HG02938 (cell line): ENCODE data around the gene WDR33.
"Not testable (repeated sequence)": the region's sequence is repeated elsewhere in the genome, so short reads cannot be mapped to it uniquely, and the experiment has no call there.

Experiments used
- ATAC-seq: cut with Tn5 transposase; IDR thresholded peaks from one replicate; pipeline ENCODE4 v1.9.1; 2021; ENCODE audit warnings: mild to moderate bottlenecking, moderate library complexity; ENCODE audit not compliant: unreplicated experiment

Gene WDR33

GRCh38 chr2:127811397-127812321 lies 688 bp upstream of the WDR33 start:
- no peak for ATAC-seq

GRCh38 chr2:127810156-127810618 lies 784 bp downstream of the WDR33 start:
- ATAC-seq, result no peak

- ATAC-seq, result no peak
Measured at GRCh38 chr2:127807678-127808353, 3.2 kb downstream of the WDR33 start.

DNA sequence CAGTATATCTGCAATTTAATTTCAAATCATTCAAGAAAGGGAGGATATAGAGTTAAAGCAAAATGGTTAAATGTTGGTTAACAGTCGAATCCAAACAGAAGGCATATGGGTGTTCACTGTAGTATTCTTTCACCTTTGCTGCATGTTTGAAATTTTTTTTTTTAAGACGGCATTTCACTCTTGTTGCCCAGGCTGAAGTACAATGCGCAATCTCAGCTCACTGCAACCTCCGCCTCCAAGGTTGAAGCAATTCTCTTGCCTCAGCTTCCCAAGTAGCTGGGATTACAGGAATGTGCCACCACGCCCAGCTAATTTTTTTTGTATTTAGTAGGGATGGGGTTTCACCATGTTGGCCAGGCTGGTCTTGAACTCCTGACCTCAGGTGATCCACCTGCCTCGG lies 4.1 kb downstream of the WDR33 start:
- ATAC-seq, result not testable (repeated sequence)

DNA sequence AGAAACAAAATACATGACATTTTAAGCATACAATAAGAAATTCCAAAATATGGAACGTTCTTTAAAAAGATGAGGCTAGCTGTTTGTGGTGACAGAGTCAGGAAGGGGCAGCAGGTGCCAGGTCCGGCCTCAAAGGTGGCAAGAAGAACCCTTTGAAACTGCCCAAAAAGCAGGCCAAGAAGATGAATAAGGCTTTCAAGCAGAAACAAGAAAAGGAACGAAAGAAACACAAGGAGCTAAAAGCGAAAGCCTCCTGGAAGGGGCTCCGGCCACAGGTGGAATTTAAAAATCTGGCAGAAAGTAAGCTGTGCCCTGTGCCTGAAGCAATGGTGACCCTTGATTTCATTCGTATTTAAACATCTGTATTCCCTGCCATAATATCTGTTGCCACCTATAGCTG lies 5.5 kb downstream of the WDR33 start:
- ATAC-seq, result no peak

GRCh38 chr2:127799926-127800325 lies 11.0 kb downstream of the WDR33 start:
- no peak for ATAC-seq

DNA sequence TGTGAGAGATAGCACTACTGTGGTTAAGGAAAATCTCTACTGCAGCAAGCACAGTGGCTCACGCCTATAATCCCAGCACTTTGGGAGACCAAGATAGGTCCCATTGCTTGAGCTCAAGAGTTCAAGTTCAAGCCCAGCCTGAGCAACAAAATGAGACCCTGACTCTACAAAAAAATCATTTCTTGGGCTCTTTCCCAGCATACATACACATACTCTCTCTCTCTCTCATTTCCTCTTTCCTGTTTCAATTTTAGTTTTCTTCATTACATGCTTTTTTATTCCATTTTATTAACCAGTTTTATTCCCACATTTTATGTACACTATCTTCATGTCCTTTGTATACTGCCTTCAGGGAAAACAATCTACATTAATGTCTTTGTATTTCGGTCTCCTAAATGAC lies 14.6 kb downstream of the WDR33 start:
- no peak for ATAC-seq

GRCh38 chr2:127794901-127795300 lies 16.1 kb downstream of the WDR33 start:
- ATAC-seq, result not testable (repeated sequence)

GRCh38 chr2:127792805-127793204 lies 18.2 kb downstream of the WDR33 start:
- ATAC-seq, result no peak

DNA sequence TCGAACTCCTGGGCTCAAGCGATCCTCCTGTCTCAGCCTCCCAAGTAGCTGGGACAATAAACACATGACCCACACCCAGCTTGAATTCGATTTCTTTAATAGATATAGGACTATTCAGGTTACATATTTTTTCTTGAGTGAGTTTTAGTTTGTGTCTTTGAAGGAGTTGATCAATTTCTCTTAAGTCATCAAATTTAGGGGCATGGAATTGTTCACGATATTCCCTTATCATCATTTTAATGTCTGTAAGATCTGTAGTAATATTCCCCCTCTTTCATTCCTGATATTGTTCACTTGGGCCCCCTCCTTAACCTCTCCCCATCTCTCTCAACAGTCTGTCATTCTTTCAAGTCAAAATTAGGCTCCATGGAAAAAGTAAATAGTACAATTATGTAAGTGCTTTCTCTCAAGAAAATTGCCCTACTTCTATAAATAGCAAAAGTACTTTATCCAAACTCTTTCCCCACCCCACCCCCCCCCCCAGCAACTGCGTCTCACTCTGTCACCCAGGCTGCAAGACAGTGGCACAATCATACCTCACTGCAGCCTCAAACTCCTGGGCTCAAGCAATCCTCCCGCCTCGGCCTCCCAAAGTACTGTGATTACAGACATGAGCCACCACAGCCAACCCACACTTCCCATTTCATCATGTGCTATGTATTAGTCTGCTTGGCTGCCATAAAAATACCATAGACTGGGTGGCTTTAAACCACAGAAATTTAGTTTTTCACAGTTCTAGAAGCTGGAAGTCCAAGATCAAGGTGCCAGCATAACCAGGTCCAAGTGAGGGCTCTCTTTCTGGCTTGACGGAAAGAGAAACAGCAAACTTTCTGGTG lies 20.1 kb downstream of the WDR33 start:
- ATAC-seq, result no peak

GRCh38 chr2:127786048-127786809 lies 24.7 kb downstream of the WDR33 start:
- no peak for ATAC-seq

- no peak for ATAC-seq
Measured at GRCh38 chr2:127784965-127785518, 25.9 kb downstream of the WDR33 start.

DNA sequence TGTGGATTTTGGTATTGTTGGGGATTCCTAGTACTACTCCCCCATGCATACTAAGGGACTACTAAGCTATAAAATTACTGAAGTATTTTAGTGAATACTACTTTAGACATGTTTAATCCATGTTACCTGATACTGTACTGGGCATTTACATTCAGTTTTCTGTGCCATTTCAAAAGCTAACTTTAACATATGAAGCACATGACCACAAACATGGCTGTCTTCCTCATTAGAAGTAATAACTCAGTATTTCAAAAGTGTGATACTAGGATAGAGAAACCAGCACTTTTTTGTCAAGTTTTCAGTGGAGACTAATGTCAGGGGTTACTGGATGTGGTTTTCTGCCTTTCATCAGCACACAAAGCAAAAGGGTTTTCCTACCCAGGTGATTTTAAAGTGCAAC lies 27.9 kb downstream of the WDR33 start:
- ATAC-seq, result no peak

- ATAC-seq, result no peak
Measured at GRCh38 chr2:127778850-127779249, 32.1 kb downstream of the WDR33 start.

GRCh38 chr2:127778447-127778846 lies 32.5 kb downstream of the WDR33 start:
- no peak for ATAC-seq

DNA sequence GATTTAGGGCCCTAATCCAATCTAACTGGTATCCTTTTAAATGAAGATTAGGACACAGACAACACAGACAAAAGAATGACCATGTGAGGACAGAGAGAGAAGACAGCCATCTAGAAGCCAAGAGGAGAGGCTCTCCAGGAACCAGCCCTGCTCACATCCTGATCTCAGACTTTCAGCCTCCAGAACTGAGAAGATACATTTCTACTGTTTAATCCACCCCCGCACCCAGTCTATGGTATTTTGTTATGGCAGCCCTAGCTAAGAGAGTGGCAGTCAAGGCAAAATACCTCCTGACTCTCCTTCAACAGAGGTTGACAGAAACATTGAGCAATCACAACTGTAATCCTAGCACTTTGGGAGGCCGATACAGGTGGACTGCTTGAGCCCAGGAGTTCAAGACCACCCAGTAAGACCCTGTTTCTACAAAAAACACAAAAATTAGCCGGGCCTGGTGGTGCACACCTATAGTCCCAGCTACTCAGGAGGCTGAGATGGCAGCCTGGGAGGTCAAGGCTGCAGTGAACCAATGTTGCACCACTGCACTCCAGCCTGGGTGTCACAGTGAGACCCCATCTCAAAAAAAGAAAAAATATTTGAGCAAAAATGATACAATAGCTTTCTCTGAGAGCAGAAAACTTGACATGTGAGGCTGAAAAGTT lies 34.7 kb downstream of the WDR33 start:
- ATAC-seq, result no peak

DNA sequence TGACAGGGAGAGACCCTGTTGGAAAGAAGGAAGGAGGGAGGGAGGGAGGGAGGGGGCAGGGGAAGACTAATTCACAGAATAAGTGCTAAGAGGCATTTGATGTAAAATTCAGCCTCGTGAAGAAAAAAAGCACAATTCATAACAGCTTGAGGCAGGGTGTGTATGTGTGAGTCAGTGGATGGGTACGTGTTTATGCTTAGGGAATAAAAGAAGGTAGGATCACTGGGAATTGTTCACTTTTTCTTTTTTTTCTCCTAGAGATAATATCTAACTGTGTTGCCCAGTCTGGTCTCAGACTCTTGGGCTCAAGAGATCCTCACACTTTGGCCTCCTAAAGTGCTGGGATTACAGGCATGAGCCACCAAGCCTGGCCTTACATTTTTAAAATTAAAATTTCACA lies 39.2 kb downstream of the WDR33 start:
- ATAC-seq, result no peak

DNA sequence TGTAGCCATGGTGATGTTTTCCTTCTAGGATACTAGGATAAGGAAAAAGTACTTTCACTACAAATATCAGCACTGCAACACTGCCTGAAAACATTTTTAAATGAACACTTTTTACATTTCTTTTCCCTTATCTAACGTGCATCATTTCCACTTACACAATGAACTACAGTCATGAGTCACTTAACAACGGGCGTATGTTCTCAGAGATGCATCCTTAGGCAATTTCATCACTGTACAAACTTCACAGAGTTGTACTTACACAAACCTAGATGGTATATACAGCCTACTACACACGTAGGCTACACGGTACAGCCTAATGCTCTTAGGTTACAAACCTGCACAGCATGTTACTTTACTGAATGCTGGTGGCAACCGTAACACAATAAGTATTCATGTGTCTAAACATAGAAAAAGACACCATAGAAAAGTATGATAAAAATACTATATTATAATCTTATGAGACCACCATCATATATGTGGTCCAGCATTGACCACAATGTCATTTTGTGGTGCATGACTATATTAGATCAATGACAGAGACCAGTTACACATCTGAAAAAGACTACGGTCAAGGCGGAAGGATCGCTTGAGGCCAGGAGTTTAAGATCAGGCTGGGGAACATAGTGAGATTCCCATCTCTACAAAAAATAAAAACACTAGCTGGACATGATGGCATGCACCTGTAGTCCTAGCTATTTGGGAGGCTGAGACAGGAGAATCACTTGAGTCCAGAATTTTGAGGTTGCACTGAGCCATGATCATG lies 39.8 kb downstream of the WDR33 start:
- no peak for ATAC-seq

DNA sequence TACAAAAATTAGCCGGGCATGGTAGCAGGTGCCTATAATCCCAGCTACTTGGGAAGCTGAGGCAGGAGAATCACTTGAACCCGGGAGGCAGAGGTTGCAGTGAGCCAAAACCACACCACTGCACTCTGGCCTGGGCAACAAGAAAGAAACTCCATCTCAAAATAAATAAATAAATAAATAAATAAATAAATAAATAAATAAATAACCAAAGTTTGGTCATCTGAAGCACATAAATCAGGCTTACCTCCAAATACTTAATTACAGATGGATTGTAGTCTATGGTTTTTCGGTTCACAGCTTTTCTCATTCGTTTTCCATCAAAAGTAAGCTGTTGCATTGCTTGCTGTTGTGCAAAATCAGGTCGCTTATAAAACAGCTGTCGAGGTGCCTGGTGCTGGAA lies 40.4 kb downstream of the WDR33 start:
- ATAC-seq, result not testable (repeated sequence)
